Motor neuron (in vitro differentiated cells): ENCODE measurements around the gene FAM9A. TPM values are rescaled to one million over a fixed set of nuclear protein-coding genes. Genes with fewer than 3 reads are reported as not detected.
"Not testable (repeated sequence)": the region's sequence is repeated elsewhere in the genome, so short reads cannot be mapped to it uniquely, and the experiment has no call there.

Experiments used
- ATAC-seq, 8 experiments: fragments of 200-7000 bp; cut with Tn5 transposase; replicated peaks in 6 of 8; 2 replicates each; pipeline ENCODE4 v1.8.0; 2021; ENCODE audit warnings: mild to moderate bottlenecking in 8 of 8, moderate library complexity in 8 of 8
- H3K27ac ChIP-seq, 2 donors: fragments of 250-450 bp; sonication (Bioruptor Pico); 2 replicates each; pipeline ENCODE4 v1.9.0; 2021; ENCODE audit warnings: antibody characterized with exemption in 2 of 2, mild to moderate bottlenecking in 2 of 2, moderate library complexity in 1 of 2
- H3K4me1 ChIP-seq, 2 donors: fragments of 250-450 bp; sonication (Bioruptor Pico); replicated peaks in 1 of 2; 2 replicates each; pipeline ENCODE4 v1.6.1; 2021; ENCODE audit warnings: antibody characterized with exemption in 2 of 2, mild to moderate bottlenecking in 2 of 2, moderate library complexity in 1 of 2
- H3K4me3 ChIP-seq, 5 donors: fragments of 250-450 bp; sonication (Bioruptor Pico); 2 replicates each; pipeline ENCODE4 v1.9.0; 2021; ENCODE audit warnings: antibody characterized with exemption in 5 of 5, mild to moderate bottlenecking in 5 of 5, moderate library complexity in 4 of 5
- WGBS, 10 experiments: fragments of 450-650 bp; shearing (Covaris generic); methylation state at CpG; one replicate each; pipeline ENCODE4 v1.0.0; 2022; 5-methylcytosine and 5-hydroxymethylcytosine counted together
- in situ Hi-C, 9 experiments: fragments of 400-800 bp; cut with MboI; loops; one replicate each; pipeline ENCODE4 v1.15.0; 2021; ENCODE audit warnings: low sequenced_read_pairs in 9 of 9, low pct_unique_long_range_greater_than_20kb in 2 of 9; ENCODE audit not compliant: unreplicated experiment in 9 of 9
- total RNA-seq, 8 experiments: library from RNA; unstranded; fragments of 300-600 nt; gene quantifications; 2 replicates each; pipeline versions ENCODE4 v1.2.3 to v1.2.4, GENCODE V29; 2022

The FAM9A gene
- total RNA-seq, 8 experiments from 2014 or later = 0.11 to 3.8 TPM; not detected in 6

- H3K4me1 ChIP-seq, ATAC-seq, in situ Hi-C loops, H3K4me3 ChIP-seq, H3K27ac ChIP-seq: not testable (repeated sequence)
- no CpG with 5 or more reads among the region's 13 CpGs for WGBS, 10 experiments
Measured at GRCh38 chrX:8799281-8799680, 1.9 kb downstream of the FAM9A start.

GRCh38 chrX:8798702-8799101 lies 2.5 kb downstream of the FAM9A start:
- 40 to 100% (median 70%) methylated on average over 1 to 8 of the region's 16 CpGs; no CpG with 5 or more reads in 7 of the 10 experiments for WGBS, 10 experiments
- in situ Hi-C loops, H3K4me1 ChIP-seq, ATAC-seq, H3K27ac ChIP-seq, H3K4me3 ChIP-seq: not testable (repeated sequence)

DNA sequence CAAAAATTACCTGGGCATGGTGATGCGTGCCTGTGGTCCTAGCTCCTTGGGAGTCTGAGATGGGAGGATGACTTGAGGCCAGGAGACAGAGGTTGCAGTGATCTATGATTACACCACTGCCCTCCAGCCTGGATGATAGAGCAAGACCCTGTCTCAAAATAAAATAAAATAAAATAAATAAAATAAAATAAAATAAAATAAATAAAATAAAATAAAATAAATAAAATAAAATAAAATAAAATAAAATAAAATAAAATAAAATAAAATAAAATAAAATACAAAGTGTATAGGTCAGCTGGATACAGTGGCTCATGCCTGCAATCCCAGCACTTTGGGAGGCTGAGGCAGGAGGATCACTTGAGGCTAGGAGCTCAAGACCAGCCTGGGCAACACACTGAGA lies 14.1 kb downstream of the FAM9A start:
- ATAC-seq, H3K27ac ChIP-seq, in situ Hi-C loops, H3K4me1 ChIP-seq, H3K4me3 ChIP-seq: not testable (repeated sequence)
- 16 to 100% (median 61%) methylated on average over 1 of the region's 1 CpG; no CpG with 5 or more reads in 6 of the 10 experiments for WGBS, 10 experiments

GRCh38 chrX:8784162-8784561 lies 17.0 kb downstream of the FAM9A start:
- no peak overlapping the region for H3K27ac ChIP-seq
- H3K4me3 ChIP-seq = no peak overlapping the region
- no peak for ATAC-seq
- 80 to 100% methylated on average over 1 of the region's 25 CpGs; no CpG with 5 or more reads in 8 of the 10 experiments for WGBS, 10 experiments
- H3K4me1 ChIP-seq = no peaks in the 10 kb centered on the region
- in situ Hi-C loops = no loop called here

GRCh38 chrX:8783714-8784098 lies 17.5 kb downstream of the FAM9A start:
- no peak for ATAC-seq
- in situ Hi-C loops = no loop called here

GRCh38 chrX:8783097-8783713 lies 18.0 kb downstream of the FAM9A start:
- no peak overlapping the region for H3K27ac ChIP-seq
- 87% methylated on average over 14 of the region's 32 CpGs; no CpG with 5 or more reads in 9 of the 10 experiments for WGBS, 10 experiments
- in situ Hi-C loops = no loop called here
- ATAC-seq = peak in 1 of 8 experiments; percentile 29
- H3K4me3 ChIP-seq = no peak overlapping the region
- no peaks in the 10 kb centered on the region for H3K4me1 ChIP-seq

More at GRCh38 chrX:8783714-8784098, 17.5 kb downstream of the FAM9A start:
- Histone ChIP-seq H3K27ac (no peak overlapping the region), H3K4me1 (no peaks in the 10 kb centered on the region), H3K4me3 (no peak overlapping the region)
- WGBS, 10 experiments = no CpG with 5 or more reads among the region's 19 CpGs

DNA sequence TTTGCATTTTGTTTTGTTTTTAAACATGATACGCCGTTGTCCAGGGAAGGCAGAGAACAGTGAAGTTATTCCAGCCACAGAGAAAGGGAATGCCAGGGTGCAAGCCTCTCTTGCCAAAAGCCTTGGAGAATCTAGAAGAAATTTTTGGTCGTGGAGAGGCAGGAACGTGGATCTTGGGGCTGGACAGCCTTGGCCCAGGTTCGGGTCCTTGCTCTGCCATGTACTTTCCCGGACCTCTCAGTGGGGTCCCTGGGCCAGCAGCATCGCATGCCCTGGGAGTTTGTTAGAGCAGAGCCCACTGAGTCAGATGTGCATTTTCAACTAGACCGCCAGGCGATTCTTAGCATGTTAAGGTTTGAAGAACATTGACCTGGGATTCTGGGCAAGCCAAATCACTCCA lies 18.6 kb downstream of the FAM9A start:
- WGBS, 10 experiments = 80 to 94% (median 84%) methylated on average over 2 to 7 of the region's 9 CpGs; no CpG with 5 or more reads in 7 of the 10 experiments
- H3K4me3 ChIP-seq = no peak overlapping the region

DNA sequence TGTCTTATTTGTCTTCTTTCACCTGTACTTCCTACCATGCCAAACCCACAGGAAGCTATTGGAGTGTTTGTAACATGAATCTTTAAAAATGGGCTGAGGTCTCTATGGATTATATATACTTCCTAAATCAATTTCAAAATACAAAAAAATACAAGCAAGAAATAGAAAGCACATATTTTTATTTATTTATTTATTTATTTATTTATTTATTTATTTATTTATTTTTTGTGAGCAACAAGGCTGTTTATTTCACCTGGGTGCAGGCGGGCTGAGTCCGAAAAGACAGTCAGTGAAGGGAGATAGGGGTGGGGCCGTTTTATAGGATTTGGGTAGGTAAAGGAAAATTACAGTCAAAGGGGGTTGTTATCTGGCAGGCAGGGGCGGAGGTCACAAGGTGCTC lies 19.3 kb downstream of the FAM9A start:
- H3K4me1 ChIP-seq, H3K4me3 ChIP-seq, H3K27ac ChIP-seq, ATAC-seq, in situ Hi-C loops: not testable (repeated sequence)
- WGBS, 10 experiments = 17 to 62% (median 43%) methylated on average over 2 to 3 of the region's 4 CpGs; no CpG with 5 or more reads in 7 of the 10 experiments

More for the DNA sequence above, 18.6 kb downstream of the FAM9A start:
- in situ Hi-C loops = no loop called here
- ATAC-seq = no peak
- no peak overlapping the region for H3K27ac ChIP-seq
- H3K4me1 ChIP-seq = no peaks in the 10 kb centered on the region

- ATAC-seq = no peak
- in situ Hi-C loops = no loop called here
- 33 to 58% (median 50%) methylated on average over 2 to 3 of the region's 5 CpGs; no CpG with 5 or more reads in 7 of the 10 experiments for WGBS, 10 experiments
- H3K4me1 ChIP-seq = no peaks in the 10 kb centered on the region
- H3K27ac ChIP-seq = no peak overlapping the region
- no peak overlapping the region for H3K4me3 ChIP-seq
Measured at GRCh38 chrX:8773117-8773516, 28.1 kb downstream of the FAM9A start.

- WGBS, 10 experiments = 80 to 86% (median 85%) methylated on average over 1 to 2 of the region's 2 CpGs; no CpG with 5 or more reads in 7 of the 10 experiments
- in situ Hi-C loops = no loop called here
- Histone ChIP-seq H3K27ac (no peak overlapping the region), H3K4me3 (no peak overlapping the region), H3K4me1 (peaks cover 0 to 4% of the 10 kb centered on the region in 2 donors)
- no peak for ATAC-seq
Measured at GRCh38 chrX:8760021-8760420, 41.2 kb downstream of the FAM9A start.

DNA sequence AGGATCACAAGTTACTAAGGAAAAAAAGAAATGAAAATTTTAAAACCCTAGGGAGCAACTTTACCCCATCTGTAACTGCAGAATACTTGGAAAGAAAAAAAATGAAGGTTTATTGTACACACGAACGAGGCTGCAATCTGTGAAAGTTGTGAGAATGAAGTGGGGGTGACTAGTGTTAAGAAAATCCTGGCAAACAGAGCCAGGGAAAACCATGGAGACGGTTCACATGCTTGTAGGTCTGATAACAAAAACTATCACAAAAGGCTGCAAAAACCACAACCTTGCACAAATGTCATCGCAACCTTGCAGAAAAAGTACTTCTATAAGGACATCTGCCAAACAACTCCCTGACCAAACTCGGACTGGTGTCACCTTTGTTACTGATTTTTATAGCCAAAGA lies 42.5 kb downstream of the FAM9A start:
- peak in 1 of 8 experiments; percentile 41 for ATAC-seq
- H3K4me3 ChIP-seq, H3K27ac ChIP-seq, H3K4me1 ChIP-seq, in situ Hi-C loops: not testable (repeated sequence)
- 0 to 94% (median 70%) methylated on average over 1 to 2 of the region's 5 CpGs; no CpG with 5 or more reads in 6 of the 10 experiments for WGBS, 10 experiments

DNA sequence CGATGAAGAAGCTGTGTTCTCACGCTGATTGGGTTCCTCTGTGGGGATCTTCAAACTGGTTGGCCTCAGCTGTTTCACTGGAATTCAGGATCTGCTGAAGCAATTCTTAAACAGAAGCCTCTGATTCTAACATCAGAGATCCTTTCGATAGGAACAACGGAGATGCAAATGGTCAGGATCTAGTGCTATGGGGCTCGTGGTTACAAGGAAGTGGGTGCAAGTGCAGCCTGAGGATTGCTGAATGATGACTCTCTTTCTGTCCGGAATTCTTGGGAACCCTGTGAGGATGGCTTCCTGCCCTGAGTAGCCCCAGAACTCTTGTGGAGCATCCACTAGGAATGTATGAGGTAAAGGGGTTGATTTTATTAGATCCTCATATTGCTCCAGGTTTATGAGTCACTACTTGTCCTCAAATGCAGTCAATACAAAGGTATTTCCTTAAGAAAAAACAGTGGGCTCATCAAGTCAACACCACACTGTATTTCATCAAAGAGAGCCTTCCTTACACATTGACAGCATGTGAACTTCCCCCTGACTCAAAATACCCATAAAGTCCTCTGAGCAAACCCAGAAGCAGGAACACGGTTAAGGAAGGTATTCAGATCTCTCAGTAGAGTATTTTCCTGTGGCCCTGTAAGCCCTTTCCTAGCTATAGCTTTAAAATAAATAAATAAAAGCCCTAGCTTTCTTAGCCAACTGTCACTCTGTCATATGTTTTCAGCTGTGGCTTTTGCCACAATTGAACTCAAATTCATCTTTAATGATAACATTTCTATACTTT lies 43.4 kb downstream of the FAM9A start:
- H3K27ac ChIP-seq, ATAC-seq, in situ Hi-C loops, H3K4me3 ChIP-seq, H3K4me1 ChIP-seq: not testable (repeated sequence)
- WGBS, 10 experiments = 0 to 96% (median 80%) methylated on average over 1 to 4 of the region's 7 CpGs; no CpG with 5 or more reads in 7 of the 10 experiments

GRCh38 chrX:8755813-8756212 lies 45.4 kb downstream of the FAM9A start:
- Histone ChIP-seq H3K4me1 (peaks cover 0 to 4% of the 10 kb centered on the region in 2 donors), H3K27ac (no peak overlapping the region), H3K4me3 (no peak overlapping the region)
- no peak for ATAC-seq
- in situ Hi-C loops = no loop called here
